HG03432 (cell line): ENCODE data around the gene CBX7.

Experiments
- ATAC-seq: cut with Tn5 transposase; IDR thresholded peaks from one replicate; pipeline ENCODE4 v1.9.1; 2021; ENCODE audit warnings: mild to moderate bottlenecking, moderate library complexity; ENCODE audit not compliant: unreplicated experiment

CBX7 gene

GRCh38 chr22:39148026-39148726 lies 4.3 kb downstream of the CBX7 start:
- no peak for ATAC-seq

- ATAC-seq = no peak
Observed at GRCh38 chr22:39147335-39148025, 5.0 kb downstream of the CBX7 start.

DNA sequence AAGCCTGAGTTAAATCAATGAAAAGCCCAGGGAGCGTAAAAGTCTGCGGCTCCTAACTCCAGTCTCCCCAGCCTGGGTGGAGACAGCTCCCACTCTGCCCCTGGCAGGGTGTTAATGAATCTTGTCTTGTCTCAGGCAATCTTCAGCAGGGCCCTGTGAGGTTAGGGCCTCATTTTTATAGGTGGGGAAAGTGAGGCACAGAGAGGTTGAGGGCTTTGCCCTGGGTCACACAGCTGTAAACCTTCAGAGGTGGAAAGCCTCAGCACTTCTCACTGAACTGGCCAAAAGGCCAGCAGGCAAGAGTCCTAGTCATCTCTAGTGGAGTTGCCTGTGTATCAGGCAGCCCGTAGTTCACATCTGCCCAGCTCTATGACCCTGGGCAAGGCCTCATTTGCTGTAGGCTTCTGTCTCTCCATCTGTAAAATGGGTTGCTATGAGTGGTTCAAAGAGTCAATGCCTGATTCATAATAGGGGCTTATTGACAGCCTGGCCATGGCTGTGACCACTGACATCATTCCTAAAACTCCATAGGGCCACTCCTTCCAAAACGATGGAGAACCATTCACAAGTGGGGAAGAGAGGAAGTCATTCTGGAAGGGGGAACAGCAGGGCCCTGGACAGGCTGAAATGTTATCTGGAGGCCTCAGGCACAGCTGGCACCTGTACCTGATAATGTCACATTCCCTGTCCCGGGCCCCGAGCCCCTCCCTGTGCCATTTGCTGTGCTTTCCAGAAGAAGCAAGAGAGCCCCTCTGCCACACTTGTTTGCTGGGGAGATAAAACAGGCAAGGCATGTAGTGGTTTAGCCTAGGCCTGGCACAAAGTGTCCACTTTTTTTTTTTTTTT lies 6.0 kb downstream of the CBX7 start:
- no peak for ATAC-seq

DNA sequence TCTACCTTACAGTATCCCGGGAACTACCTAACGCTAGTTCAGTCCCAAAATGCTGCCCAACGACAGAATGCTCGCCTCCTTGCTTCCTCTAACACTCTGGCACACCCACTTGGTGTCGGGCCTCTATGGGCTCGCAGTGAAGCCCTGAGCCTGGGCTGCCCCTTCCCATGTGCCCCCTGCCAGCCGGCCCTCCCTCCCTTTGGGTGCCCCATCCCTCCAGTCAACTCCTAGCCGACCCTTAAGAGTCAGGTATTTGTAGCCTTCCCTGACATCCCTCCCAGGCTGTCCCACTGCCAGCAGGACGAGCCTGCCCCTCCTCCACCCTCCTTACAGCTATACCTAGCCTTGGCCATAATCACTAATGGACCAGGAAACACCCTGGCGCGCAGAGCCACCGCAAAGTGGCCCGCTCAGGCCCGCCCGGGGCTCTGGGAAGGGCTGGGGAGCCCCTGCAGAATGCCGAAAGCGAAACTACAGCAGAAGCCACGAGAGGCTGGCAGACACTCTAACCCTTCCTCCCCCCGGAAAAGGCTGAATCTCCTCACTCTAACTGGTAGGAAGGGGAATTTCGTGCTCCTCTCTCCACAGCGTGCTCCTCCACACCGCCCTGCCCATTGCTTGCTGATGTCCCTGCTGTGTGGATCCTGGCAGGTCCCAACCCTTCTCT lies 8.2 kb downstream of the CBX7 start:
- ATAC-seq = peak; percentile 29

DNA sequence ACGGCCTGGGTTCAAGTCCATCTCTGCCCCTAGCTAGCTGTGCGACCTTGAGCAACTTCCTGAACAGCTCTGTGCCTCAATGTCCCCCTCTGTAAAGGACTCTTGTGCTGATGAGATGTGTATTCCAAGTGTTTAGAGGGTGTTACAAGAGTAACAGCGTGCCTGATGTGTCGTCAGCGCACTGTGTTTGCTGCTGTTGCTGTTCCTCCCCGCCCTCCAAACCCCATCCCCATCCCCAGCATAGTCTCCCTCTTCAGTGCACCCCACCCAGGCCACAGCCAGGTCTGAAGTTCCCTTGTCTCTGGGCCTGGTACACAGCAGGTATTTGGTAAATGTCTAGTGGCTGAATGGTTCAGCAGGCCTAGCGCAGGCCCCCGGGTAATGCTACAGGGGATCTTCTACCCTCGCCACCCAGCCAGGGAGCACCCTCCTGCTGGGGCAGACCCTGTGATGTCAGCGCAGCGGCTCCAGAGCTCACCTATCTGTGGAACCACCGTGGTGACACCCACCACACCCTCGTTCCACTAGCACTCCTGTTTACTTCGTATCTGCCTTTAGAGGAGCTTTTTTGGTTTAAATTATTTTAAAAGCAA lies 10.3 kb downstream of the CBX7 start:
- ATAC-seq = no peak

DNA sequence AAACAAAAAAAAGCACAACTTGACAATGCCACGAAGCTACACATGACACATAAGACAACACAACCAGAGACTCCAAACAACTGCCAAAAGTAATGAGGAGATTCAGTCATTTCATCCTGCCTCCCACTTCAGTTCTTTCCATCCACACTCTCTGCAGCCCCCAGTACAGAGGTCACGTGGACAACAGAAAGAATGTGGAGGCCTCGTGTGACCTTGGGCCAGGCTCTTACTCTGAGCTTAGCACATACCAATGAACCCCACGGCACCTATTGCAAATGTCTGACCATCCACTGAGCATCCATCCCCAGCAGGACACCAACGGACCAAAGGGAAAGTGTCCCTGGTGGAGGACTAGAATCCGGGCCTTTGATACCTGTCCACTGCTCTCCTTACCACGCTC lies 12.5 kb downstream of the CBX7 start:
- ATAC-seq = no peak

DNA sequence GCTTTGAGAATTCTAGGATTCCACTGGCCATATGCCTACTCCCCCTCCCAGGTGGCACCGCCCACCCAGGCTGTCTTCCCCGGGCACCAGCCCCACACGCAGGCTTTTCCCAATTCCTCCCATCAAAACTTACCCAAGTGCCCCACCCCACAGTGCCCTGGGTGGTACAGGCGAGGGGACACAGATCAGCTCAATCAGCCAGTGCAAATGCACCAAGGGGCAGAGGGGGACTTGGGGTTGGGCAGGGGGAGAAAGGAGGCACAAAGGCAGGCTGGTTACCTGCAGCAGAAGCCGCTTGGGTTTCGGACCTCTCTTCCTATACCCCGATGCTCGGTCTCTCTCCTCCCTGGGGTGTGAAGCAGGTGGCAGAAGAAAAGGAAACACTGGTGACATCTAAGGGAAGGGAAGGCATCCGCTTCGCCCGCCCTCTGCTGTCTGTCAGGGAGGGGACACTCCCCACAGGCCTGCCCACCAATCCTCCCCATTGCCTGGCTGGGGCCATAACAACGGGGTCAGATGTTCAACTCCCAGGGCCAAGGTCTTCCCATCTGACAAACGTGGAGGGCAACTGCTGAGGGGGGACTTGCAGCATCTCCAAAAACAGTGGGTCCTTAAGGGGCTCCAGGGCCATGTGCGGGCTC lies 14.0 kb downstream of the CBX7 start:
- no peak for ATAC-seq

GRCh38 chr22:39136317-39136716 lies 16.2 kb downstream of the CBX7 start:
- no peak for ATAC-seq

DNA sequence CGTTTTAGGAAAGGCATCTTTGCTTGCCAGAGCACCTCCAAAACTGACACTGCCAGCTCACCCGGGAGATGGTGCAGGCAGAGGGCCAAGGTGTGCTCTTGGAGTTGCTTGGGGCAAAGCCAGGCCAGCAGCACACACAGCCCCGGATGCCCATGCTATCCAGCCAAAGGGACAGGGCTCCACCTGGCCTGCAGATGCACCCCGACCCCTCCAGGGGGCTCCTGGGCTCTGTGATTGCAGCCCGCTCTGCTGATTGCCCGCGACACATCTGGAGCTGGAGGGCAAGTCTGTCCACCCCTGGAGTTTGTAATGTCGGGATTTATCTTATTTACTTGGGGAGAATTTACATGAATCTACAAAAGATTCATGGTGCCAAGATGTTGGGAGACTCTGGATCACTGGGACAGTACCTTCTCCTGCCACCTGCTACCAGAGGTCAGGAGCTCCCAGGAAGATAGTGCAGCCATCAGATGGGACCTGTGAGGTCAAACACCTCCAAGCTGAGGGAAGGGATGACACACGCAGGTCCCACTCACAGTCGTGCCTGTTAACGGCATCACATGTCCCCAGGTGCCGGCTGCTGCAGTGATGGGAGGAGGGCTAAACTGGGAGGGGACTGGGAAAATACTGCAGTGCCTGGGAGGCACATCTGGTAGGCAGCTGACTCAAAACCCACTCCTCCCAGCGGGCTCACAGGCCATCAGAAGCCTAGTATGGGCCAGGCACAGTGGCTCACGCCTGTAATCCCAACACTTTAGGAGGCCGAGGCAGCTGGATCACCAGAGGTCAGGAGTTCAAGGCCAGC lies 17.2 kb downstream of the CBX7 start:
- no peak for ATAC-seq

- no peak for ATAC-seq
Observed at GRCh38 chr22:39134366-39135091, 18.0 kb downstream of the CBX7 start.

DNA sequence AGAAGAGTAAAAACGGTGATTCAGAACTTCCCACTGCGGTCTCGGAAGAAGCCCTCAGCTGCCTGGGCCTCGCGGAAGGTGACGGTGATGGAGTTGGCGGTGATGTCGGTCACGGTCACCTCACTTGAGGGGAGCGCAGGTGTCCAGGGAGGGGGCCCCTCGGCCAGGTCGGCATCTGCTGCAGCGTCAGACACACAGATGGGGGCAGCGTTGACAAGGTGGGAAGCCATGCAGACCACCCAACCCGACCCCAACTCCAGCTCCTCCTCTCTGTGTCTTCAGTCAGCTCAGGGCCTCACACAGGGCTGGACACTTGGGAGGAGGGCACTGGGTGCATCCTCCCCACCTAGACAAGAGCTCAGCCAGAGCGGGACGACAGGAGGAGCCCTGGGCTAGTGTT lies 18.6 kb downstream of the CBX7 start:
- ATAC-seq = no peak

DNA sequence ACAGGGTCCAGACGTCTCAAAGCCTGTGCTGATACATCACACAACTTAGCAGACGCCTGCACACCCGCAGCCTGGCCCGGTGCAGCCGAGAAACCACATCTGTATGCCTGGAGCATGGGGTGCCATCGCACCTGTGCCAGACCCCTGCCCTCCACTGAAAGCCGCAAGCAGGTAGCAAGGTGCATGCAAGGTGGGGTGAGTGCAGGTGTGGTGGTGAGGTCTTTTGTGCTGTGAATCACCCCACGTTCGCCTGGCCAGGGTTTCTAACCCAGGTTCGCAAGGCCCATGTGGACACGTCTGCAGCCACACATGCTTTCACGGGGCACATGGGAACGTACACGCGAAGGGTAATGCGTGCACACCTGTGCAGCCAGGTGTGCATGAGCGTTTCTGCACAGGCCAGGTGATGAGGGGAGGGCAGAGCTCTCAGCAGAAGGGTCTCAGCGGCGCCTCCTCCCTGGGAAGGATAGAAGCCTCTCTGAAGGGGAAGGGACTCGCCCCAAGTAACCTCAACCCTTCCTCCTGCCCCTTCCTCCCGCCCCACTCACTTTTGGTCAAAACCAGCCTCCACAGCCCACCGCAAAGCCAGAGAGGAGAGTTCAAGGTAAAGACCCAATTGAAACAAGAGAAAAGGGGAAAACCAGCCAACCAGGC lies 19.5 kb downstream of the CBX7 start:
- ATAC-seq = no peak

DNA sequence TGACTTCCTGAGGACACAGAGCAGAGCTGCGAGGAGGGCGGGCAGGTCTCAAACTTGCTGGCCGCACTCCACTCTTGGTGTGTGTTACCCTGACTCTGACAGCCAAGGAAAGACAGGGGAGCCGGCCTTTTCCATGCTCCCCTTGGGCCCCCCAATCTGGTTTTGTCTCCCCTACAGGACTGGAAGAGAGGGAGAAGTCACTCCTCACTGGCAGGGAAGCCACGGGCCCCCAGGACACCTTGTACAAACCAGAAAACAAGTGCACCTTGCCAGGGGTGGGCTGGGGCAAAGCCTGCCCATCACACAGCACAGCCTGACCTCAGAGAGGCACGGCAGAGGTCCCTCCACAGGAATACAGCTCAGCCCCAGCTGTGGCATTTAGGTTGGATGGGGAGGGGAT lies 20.2 kb downstream of the CBX7 start:
- ATAC-seq = no peak

DNA sequence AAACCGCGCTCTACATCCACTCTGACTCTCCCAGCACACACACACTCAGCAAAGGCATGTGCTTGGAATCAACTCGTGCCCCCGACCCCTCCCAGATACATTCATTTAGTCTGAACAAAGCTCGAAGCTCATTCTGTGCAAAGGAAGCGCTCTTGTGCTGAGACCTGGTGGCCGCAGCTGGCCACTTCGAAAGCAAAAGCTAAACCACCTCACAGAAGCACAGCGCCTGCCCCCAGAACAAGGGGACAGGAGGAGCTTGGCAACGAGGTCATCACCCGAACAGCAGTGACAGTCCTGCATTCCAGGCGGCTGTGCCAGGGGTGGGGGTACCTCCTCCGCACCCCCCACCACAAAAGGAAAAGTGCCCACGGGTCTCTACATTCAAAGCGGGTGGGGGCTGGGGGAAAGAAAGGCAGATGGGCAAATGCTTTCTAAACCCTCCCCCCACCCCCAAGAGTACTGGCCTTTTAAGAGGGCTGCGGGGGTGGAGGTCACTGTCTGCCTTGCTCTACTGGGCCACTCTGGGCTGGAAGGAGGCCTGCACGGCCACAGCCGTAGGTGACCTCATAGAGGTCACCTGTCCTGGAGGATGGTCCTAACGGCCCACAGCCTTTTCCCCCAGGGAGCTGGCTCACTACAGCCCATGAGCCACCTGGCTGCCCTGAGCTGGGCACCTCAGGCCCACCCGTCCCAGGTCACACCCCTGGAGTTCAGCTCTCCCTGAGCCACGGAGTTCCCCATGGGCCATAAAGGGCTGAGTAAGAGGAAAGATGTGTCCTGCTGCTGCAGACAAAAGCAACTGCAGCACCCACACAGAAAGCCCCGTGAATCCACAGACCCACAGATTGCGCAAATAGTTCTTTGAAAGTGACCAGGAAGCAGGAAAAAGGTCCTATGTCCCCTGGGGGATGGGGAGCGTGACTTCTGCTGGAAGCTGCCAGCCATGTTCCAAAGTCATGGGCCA lies 21.3 kb downstream of the CBX7 start:
- ATAC-seq = no peak

DNA sequence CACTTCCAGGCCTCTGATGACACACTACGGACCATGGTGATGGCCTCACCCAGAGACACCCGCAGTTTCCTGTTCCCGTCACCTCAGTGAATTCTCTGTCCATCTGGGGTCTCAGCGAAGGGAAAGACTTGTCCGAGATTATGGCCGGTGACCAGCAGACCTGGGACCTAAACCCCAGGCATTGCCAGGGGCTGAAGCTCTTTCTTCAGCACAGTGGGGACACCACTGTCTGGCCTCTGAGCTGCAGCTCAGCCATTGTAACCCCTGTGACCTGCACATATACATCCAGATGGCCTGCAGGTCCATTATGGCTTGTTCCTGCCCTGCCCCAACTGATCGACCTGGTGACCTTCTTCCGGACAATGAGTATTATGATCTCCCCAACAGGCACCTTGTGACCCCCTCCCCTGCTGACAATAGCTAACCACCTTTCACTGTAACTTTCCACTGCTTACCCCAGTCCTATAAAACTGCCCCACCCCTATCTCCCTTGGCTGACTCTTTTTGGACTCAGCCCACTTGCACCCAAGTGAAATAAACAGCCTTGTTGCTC lies 22.3 kb downstream of the CBX7 start:
- no peak for ATAC-seq

DNA sequence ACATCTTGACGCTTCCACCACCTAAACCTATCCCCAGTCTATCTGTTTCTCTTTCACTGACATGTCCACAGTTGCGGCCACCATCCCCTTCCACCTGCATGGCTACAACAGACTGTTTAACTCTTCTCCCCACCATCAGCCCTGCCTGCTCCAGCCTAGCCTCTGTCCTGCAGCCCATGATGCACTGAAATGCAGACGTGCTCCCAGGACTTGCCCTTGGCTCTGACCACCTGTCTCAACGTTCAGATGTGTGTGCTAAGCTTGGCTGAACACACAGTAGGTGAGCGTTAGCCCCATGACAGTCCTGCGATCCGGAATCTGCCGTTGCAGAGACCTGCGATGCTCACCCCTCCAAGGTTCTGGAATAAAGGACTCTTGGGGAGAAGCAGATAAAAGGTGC lies 22.7 kb downstream of the CBX7 start:
- ATAC-seq = no peak

GRCh38 chr22:39129081-39129480 lies 23.4 kb downstream of the CBX7 start:
- no peak for ATAC-seq
